ENCODE measurements around the gene ZNF366.

ZNF366 gene

GRCh38 chr5:72465066-72465465 is 42.1 kb downstream of the ZNF366 start:
- DNase-seq (ENCODE audit: low read depth) = no peak

GRCh38 chr5:72464071-72464470 is 43.1 kb downstream of the ZNF366 start:
- no peak for DNase-seq (ENCODE audit: low read depth)

- no peak for DNase-seq (ENCODE audit: low read depth)
Measured at GRCh38 chr5:72463449-72464052, 43.7 kb downstream of the ZNF366 start.

GRCh38 chr5:72460413-72460812 is 46.8 kb downstream of the ZNF366 start:
- no peak for DNase-seq (ENCODE audit: low read depth)

GRCh38 chr5:72459913-72460312 is 47.3 kb downstream of the ZNF366 start:
- DNase-seq (ENCODE audit: low read depth) = no peak

- no peak for DNase-seq (ENCODE audit: low read depth)
Measured at GRCh38 chr5:72459089-72459661, 48.0 kb downstream of the ZNF366 start.

- DNase-seq (ENCODE audit: low read depth) = no peak
Measured at GRCh38 chr5:72458407-72458806, 48.8 kb downstream of the ZNF366 start.

- DNase-seq (ENCODE audit: low read depth) = no peak
Measured at GRCh38 chr5:72457491-72457890, 49.7 kb downstream of the ZNF366 start.

- DNase-seq (ENCODE audit: low read depth) = no peak
Measured at GRCh38 chr5:72456391-72457074, 50.7 kb downstream of the ZNF366 start.

- no peak for DNase-seq (ENCODE audit: low read depth)
Measured at GRCh38 chr5:72455476-72455875, 51.7 kb downstream of the ZNF366 start.

GRCh38 chr5:72454996-72455395 is 52.2 kb downstream of the ZNF366 start:
- no peak for DNase-seq (ENCODE audit: low read depth)

- no peak for DNase-seq (ENCODE audit: low read depth)
Measured at GRCh38 chr5:72453246-72453775, 53.9 kb downstream of the ZNF366 start.

GRCh38 chr5:72452515-72453245 is 54.5 kb downstream of the ZNF366 start:
- no peak for DNase-seq (ENCODE audit: low read depth)

- no peak for DNase-seq (ENCODE audit: low read depth)
Measured at GRCh38 chr5:72451741-72452505, 55.3 kb downstream of the ZNF366 start.

- DNase-seq (ENCODE audit: low read depth) = no peak
Measured at GRCh38 chr5:72448368-72448767, 58.8 kb downstream of the ZNF366 start.

GRCh38 chr5:72447751-72448150 is 59.5 kb downstream of the ZNF366 start:
- no peak for DNase-seq (ENCODE audit: low read depth)

GRCh38 chr5:72445969-72446368 is 61.2 kb downstream of the ZNF366 start:
- DNase-seq (ENCODE audit: low read depth) = no peak

- DNase-seq (ENCODE audit: low read depth) = no peak
Measured at GRCh38 chr5:72443883-72444282, 63.3 kb downstream of the ZNF366 start.

- DNase-seq (ENCODE audit: low read depth) = no peak
Measured at GRCh38 chr5:72441862-72442540, 65.2 kb downstream of the ZNF366 start.

GRCh38 chr5:72441094-72441723 is 66.0 kb downstream of the ZNF366 start:
- DNase-seq (ENCODE audit: low read depth) = no peak

- DNase-seq (ENCODE audit: low read depth) = no peak
Measured at GRCh38 chr5:72440207-72440638, 67.0 kb downstream of the ZNF366 start.

Data from stimulated activated CD4-positive, alpha-beta T cell treated with anti-CD3 and anti-CD28 coated beads, Interleukin-2, amount 100 ng/mL, for 4 hours (primary cell).